Stimulated activated CD8-positive, alpha-beta memory T cell treated with anti-CD3 and anti-CD28 coated beads, Interleukin-15, amount 100 ng/mL, for 48 hours (primary cell): ENCODE measurements around the gene GPC6.

ENCODE experiments used
- DNase-seq, 2 donors: peaks; one replicate each; pipeline ENCODE4 v3.0.0-alpha.2; 2020; ENCODE audit warnings: low read depth in 2 of 2

Gene GPC6

GRCh38 chr13:93966267-93966936 is 739.8 kb downstream of the GPC6 start:
- DNase-seq = no peak

DNA sequence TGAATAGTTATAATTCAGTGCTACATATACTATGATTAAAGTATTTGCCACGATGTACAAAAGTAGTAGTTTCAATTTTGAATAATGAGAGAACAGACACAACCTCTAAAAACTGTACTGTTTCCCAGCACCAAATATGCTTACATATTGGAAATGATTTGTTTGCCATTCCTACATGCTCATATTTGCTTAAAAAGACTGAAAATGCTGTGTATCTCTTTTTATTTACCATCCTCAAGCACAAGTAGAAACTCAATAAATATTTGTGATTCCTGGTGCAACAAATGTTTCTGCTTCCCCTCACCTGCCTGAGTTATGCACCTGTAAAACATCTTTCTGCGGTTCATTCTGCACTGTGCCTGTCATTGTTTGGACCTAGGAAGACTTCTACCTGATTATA is 740.7 kb downstream of the GPC6 start:
- DNase-seq = no peak

GRCh38 chr13:93975242-93975641 is 748.6 kb downstream of the GPC6 start:
- no peak for DNase-seq

- no peak for DNase-seq
Observed at GRCh38 chr13:93976528-93976927, 749.9 kb downstream of the GPC6 start.

- DNase-seq = no peak
Observed at GRCh38 chr13:93977986-93978385, 751.4 kb downstream of the GPC6 start.

DNA sequence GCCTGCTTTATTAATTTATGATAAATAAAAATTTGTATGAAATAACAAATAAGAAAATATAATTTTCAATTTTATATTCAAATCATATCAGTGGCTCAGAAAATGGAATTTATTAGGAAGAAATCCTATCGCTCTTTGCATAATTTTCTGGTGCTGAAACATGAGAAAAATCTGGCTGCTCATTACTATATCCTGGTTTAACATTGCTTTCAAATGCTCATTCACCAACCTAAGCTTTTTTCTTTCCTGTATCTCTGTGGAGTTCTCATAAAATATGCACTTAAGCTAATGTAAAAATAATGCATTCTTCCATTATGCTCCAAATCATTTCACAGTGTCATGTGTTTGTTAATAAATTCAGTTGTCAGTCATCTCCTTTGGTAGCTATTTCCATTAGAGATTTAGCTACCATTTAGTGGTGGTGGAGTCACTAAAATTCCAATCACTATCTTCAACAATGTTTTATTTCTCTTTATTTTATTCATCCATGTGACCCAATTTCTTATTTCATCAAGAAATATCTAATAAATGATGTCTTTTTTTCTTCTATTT is 754.9 kb downstream of the GPC6 start:
- DNase-seq = no peak

GRCh38 chr13:93982179-93982918 is 755.7 kb downstream of the GPC6 start:
- no peak for DNase-seq

DNA sequence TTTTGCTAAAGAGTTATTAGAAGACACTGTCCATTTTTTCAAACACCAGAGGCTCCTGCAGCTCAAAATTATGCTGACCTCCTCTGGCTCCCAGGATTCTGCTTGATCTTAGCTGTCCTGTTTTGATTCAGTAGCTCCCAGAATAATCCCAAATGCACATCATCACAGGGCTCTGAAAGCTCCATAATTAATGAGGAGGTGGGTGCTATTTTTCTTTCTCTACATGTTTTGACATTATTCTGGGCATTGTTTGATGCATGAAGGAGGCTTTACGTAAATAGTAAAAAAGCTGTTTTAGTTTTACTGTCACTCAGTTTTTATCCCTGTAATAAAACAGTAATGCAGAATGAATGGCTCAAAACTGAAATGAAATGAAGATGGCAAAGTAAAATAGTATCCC is 757.4 kb downstream of the GPC6 start:
- DNase-seq = no peak

DNA sequence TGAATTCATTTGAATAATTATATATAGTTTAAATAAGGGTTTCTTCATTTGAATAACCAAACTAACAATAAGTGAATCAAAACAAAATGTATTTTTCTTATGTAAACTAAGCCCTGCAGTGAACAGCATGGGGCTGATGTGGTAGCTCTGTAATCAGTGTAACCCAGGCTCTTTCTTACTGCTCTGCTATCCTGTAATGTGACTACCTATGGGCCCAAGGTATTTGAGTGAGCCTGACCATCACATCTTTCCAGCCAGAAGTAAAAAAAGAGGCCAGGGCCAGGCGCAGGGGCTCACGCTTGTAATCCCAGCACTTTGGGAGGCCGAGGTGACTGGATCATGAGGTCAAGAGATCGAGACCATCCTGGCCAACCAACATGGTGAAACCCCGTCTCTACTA is 758.3 kb downstream of the GPC6 start:
- no peak for DNase-seq

GRCh38 chr13:93987458-93987857 is 760.9 kb downstream of the GPC6 start:
- DNase-seq = no peak

DNA sequence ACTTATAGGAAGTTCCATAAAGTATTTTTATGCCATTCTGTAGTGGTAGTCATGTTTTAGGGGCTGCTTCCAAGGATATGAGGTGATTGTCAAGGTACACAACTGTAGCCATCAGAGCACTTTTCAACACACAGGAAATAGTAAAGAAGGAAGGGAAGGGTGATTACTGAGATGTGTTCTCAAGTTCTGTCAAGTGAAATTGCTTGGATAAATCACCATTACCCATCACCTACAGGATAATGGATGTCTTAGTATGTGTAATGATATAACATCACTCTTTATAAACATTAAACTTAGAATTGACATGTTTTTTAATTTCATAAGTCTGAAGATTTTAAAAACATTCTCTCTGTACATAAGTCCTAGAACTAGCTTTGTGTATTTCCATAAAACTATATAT is 765.0 kb downstream of the GPC6 start:
- no peak for DNase-seq

DNA sequence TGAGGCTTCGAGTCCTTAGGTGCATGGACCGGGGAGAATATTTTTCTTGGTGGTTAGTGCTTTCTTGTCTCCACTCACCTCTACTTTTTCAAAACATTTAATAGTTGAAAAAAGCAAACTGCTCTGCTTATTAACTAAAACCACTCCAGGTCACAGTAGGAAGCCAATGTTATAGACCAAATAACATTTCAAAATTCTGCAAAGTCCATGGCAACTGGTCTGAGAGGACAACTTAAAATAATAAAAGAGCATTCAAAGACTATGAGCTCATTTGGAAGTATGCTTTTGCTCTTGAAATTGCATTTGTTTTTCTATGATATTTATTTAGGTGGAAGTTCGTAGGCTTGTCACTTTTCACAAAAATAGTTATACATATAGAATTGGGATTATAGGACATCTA is 769.9 kb downstream of the GPC6 start:
- no peak for DNase-seq

GRCh38 chr13:94006296-94006695 is 779.7 kb downstream of the GPC6 start:
- DNase-seq = no peak

DNA sequence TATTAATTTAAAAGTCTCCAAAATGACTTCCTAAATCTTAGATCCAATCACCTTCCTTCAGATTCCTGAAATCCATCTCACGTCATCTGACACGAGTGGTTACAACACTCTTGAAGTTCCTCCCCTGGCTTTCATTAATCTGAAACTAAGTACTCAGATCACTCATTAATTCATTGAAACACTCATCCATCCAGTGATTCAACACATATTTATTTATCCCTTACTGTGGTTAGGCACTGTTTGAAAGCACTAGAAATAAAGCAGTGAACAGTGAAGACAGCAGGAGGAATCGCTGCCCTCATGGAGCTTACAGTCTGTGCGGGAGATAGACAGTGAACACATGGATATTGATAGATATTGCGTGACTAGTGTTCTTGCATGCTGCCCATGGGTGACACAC is 780.5 kb downstream of the GPC6 start:
- no peak for DNase-seq

GRCh38 chr13:94009701-94010100 is 783.1 kb downstream of the GPC6 start:
- DNase-seq = no peak

GRCh38 chr13:94014461-94014860 is 787.9 kb downstream of the GPC6 start:
- DNase-seq = no peak

DNA sequence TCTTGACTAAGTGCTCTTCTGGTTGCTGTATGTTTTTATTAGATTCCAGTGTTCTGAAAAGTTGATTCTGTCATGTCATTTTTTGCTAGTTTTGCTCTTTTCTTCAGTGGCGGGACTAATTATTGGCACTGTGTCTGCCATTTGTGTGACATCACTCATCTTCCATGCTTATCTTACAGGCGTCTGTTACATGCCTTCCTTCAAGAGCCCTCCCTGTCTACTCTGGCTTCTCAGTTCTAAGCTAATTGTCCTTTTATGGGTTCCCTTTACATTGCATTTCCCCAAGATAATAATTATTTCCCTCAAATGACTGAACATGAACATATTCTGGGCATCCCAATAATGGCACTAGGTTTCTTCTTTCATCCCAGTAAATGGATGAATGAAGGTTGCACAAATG is 793.8 kb downstream of the GPC6 start:
- DNase-seq = no peak

DNA sequence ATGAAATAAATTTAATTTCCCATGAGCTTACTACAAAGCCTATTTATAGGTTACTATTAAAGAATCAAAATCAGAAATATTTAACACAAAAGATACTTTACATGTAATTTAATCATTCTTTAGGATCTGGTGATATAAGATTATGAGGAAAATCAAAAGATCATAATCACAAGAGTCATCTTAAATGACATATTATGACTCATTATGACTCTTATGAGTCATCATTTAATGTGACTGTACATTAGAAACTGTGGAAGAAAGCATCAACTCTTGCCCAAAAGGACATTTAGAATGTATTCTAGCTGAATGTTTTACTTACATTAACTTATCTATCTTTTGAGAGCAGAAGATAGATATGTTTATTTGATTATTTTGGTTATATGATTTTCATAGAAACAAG is 794.2 kb downstream of the GPC6 start:
- no peak for DNase-seq

DNA sequence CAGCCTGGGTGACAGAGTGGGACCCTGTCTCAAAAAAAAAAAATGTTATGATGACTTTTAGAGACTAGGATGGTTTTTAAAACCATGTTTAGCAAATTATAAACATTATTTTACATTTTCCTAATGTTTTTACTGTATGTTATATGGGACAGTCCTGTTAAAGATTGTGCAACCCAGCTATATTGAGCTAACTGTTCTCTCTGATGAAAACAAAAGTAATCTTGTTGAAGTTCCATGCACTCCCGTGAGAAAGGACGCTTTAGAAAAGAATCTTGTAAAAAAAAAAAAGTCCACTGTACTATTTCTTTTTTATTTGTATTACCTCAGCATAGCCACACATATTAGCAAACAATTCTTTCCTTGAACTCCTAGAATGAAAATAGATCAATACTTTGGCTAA is 801.6 kb downstream of the GPC6 start:
- no peak for DNase-seq

DNA sequence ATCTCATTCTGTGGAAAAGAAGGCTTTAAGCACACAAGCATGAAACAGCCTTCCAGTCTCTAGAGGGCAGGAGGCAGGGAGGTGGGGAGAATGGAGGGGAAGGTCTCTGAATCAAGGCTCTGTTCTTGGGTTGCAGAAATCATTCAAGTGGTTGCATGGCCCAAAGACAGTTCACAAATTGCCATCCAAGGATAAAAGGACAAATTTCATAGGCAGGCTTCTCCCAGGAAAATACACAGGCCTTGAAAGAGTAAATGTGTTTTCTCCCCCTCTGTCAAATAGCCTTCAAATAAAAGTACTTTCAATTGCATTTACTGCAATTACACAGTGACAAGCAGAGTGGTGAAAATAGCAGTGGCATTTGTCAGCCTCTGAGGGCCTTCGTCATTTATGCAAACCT is 802.0 kb downstream of the GPC6 start:
- no peak for DNase-seq

DNA sequence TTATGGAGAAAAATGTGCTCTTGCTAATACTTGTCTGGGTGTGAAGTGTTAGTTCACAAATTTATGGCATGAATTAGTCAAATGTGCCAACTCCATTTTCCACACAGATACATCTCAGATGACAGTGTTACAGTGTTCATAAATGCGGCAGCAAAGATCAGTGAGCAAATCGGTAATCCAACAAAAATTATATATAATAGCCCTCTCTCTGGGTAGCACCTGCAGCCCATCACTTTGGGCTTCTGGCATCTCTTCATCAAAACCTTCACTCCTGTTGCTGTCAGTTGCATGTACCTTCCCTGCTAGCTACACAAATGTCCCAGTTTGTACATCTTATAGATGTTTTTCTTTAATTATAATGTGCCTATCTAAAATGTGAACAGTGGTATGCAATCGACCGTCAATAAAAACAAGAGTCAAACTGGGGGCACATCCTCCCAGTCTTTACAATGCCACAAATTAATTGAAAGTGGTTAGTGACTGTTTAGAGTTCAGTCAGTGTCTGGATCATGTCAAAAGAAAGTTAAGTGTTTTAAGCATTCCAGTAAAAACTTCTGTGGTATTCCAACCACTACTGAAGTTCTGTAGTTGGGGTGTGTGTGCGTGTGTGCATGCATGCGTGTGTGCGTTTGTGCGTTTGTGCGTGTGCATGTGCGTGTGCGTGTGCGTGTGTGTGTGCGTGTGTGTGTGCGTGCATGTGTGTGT is 804.0 kb downstream of the GPC6 start:
- no peak for DNase-seq

DNA sequence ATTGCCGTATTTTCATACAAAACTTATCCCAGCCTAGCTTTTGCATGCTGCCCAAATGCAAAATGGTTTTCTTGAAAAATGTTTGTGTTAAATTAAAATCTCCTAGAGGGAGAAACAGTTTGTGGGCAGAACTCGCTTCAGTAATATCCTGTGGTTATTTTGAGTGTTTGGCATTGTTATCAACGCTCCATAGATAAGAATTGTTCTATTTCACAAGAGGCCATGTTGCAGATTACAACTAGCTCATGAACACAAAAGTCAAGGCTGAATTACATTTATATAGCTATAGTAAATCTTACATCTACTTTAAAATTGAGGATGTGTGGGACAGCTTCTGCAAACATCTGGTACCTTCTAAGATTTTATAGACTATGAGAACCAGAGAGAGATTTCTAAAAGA is 805.0 kb downstream of the GPC6 start:
- no peak for DNase-seq

DNA sequence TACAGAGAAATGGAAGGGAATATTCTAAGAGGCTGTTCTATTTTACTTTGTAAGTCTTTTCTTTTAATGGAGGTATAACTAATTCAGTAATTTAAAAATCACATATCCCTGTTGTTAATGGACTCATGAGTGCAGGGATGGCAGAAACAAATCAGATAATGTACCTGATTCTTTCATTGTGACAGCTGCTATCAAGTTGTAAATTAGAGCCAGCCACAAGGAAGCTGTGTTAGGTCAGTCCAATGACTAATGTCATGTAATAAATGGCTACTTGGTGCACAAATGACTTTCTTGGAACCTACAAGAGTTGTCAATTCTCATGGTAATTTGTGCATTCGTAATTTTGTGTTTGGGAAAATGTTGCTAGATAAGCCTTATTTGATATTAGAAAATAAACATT is 806.5 kb downstream of the GPC6 start:
- no peak for DNase-seq
